ENCODE measurements around the gene CHEK2.
"Not testable (repeated sequence)": the region's sequence is repeated elsewhere in the genome, so short reads cannot be mapped to it uniquely, and the experiment has no call there.

The CHEK2 gene

DNA sequence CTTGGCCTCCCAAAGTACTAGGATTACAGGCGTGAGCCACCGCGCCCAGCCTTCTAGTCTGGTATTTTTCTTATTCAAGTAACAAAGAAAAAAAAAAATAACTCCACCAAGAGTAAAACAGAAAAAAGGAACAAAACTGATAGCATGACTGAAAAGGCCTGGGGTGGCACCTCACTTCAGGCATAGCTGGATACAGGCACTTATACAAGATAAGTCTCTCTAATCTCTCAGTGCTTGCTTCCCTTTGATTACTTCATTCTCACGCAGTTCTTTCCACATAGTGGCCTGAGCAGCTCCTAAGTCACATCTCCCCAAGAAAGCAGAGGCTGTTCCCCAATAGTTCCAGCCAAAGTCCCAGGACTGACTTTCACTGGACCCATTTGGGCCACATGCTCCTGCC is 58.7 kb downstream of the CHEK2 start:
- DNase-seq (ENCODE audit: low spot score): not testable (repeated sequence)

DNA sequence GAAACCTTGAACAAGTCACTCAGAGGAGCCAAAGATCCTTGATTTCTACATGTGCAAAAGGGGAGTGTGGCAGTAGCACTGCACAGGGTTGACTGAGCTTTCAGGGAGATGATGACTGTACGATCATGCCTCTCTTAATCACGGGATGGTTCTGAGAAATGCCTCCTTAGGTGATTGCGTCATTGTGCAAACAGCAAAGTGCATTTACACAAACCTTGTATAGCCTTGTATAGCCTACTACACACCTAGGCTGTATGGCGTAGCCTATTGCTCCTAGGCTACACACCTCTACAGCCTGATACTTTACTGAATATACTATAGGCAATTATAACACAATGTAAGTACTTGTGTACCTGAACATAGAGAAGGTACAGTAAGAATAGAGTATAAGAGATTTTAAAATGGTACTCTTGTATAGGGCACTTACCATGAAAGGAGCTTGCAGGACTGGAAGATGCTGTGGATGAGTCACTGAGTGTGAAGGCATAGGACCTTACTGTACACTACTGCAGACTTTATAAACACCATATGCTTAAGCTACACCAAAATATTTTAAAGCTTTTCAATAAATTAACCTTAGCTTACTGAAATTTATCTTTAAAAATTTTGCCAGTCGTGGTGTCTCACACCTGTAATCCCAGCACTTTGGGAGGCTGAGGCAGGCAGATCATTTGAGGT is 60.7 kb downstream of the CHEK2 start:
- not testable (repeated sequence) for DNase-seq (ENCODE audit: low spot score)

DNA sequence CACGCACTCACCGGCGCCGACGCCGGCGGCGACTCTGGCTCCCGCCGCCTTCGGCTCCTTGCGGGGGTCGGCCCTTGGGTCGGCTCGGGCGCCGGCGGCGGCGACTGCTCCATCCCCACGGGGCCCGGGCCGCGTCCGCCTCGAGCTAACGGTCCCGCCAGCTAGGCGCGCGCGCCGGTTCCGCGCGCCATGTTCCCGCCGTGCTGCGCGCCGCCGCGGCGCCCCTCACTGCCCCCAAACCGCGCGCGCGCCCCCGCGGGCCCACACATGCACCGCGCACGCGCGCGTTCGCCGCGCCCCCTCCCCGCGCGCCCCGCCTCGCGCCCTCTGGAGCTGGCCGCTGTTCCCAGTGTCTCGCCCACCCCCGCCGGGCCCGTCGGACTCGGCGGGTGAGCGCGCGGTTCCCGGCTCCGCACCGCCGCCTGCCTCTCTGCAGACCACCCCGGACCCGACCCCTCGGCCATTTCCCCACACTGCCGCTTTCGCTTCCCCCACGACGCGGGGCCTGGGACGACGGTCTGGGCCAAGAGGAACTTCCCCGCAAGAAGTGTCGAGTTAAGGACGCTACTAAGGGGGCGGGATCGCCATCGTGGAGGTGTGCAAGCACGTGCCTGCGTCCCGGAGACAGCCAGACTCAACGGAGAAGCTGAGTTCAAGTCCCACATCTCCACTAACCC is 61.9 kb downstream of the CHEK2 start, which contains the start of gene TTC28:
TTC28 (minus strand) TSS at position 230 of the 677 bp plus-strand sequence; CDS start at position 113, 117 bp downstream.
- peak; percentile 15 for DNase-seq (ENCODE audit: low spot score)

DNA sequence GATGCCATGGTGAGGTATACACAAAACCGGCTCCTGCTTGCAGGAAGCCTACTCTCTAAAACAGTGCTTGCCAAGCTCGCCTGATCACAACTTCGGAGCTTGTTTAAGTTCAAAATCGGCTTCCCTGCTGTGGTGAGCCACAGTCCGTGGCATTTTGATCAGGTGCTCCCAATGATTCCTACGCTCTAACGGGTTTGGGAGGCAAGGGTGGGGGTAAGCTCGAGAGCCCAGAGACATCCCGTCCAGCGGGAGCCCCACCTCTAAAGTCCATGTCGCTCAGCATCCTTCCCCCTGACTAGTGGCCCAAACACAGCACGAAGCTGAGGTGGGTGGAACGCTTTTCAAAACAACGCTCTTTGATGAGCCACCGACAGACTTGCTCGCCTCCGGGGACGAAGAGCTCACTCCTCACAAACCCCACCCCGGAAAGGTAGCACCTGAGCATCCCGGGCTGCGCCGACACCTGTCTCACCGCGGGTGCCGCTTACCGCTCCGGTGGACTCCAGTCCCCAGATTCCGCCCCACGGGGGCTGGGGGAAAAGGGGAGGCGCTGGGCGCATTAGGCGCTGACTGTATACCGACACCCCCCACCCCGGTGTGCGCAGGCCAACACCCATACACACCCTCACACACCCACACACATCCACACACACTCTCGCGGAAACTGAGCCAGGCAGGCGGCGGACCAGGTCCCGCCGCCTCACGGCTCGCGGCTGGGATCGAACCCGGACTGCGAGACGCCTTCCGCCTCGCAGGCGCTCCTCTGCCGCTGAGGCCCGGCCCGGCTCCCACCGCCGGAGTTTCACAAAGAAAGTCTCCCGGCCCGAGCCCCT is 62.6 kb downstream of the CHEK2 start:
- not testable (repeated sequence) for DNase-seq (ENCODE audit: low spot score)

DNA sequence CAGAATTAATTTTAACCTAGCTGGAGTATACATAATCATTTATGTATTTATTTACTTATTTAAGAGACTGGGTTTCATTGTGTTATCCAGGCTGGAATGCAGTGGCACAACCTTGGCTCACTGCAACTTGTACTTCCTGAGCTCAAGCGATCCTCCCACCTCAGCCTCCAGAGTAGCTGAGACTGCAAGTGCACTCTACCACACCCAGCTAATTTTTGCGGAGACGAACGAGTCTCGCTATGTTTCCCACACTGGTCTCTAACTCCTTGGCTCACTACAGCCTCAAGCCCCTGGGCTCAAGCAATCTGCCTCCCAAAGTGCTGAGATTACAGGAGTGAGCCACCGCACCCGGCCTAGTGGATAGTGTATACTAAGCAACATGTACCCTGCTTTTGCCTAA is 63.5 kb downstream of the CHEK2 start:
- DNase-seq (ENCODE audit: low spot score): not testable (repeated sequence)

DNA sequence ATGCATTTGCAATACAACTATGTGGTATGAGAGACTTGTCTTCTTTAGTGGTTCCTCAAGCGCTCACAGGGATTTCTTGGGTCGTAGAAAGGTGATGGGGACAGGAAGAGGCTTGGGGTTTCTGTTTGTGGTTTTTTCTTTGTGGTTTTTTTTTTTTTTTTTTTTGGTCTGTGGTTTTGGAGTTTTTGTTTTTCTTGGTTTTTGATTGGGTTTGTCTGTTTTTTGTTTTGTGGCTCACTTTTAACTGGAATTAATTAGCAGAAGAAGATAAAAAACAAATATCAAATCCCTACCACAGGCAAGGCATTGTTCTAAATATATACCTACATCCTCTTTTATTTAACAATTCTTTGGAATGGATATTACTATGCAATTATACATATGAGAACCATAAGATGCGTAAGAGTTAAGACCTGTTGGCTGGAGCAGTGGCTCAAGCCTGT is 67.5 kb downstream of the CHEK2 start:
- peak; percentile 12 for DNase-seq (ENCODE audit: low spot score)

DNA sequence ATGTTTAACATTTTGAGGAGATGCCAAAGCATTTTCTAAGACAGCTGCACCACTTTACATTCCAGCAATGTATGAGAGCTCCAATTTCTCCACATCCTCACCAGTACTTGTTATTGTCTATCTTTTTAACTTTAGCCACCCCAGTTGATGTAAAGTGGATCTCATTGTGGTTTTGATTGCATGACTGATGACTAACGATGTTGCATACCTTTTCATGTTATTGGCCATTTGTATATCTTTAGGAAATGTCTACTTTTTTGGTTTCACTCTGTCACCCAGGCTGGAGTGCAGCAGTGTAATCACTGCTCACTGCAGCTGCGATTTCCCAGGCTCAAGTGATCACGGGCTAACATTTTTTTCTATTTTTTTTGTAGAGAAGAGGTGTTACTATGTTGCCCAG is 70.9 kb downstream of the CHEK2 start:
- no peak for DNase-seq (ENCODE audit: low spot score)

DNA sequence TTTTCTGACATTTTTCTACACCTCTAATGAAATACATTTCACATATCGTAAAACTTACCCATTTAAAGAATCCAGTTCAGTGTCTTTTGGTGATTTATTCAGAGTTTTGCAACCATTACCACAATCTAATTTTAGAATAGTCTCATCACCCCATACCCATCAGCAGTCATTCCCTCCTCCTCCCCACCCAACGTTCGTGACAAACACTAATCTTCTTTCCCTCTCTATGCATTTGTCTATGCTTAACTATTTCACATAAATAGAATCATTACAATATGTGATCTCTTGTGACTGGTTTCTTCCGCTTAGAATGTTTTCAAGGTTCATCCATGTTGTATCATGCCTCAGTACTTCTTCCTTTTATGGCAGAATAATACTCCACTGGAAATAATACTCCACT is 71.5 kb downstream of the CHEK2 start:
- DNase-seq (ENCODE audit: low spot score): no peak

DNA sequence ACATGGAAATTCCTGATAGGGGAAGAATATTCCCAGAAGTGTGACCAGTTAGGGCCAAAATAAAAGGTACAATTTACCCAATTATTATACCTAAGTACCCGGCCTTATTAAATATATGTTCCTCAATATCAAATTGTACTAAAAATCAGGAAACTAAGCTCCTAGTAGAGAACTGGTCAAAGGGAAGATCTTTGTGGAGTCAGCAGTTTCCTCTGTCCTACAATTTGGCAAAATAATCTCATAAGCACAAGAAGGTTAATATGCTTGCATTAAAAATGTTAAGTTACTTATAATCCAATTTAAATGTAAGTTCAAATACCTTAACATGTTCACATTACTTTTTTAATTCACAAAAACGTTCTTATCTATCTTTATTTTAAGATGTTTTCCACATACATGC is 72.2 kb downstream of the CHEK2 start:
- no peak for DNase-seq (ENCODE audit: low spot score)

DNA sequence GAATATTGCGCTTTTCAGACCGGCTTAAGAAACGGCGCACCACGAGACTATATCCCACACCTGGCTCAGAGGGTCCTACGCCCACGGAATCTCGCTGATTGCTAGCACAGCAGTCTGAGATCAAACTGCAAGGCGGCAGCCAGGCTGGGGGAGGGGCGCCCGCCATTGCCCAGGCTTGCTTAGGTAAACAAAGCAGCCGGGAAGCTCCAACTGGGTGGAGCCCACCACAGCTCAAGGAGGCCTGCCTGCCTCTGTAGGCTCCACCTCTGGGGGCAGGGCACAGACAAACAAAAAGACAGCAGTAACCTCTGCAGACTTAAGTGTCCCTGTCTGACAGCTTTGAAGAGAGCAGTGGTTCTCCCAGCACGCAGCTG is 78.1 kb downstream of the CHEK2 start:
- DNase-seq (ENCODE audit: low spot score): not testable (repeated sequence)

DNA sequence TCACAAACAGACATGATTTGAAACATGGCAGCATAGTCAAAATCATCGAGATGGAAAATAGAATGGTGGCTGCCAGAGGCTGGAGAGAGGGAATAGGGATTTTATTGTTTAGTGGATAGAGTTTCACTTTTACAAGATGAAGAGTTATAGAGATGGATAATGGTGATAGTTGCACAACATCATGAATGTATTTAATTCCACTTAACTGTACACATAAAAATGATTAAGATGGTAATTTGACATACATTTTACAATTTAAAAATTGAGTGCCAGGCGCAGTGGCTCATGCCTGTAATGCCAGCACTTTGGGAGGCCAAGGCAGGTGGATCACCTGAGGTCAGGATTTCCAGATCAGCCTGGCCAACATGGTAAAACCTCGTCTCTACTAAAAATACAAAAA is 83.2 kb downstream of the CHEK2 start:
- no peak for DNase-seq (ENCODE audit: low spot score)

DNA sequence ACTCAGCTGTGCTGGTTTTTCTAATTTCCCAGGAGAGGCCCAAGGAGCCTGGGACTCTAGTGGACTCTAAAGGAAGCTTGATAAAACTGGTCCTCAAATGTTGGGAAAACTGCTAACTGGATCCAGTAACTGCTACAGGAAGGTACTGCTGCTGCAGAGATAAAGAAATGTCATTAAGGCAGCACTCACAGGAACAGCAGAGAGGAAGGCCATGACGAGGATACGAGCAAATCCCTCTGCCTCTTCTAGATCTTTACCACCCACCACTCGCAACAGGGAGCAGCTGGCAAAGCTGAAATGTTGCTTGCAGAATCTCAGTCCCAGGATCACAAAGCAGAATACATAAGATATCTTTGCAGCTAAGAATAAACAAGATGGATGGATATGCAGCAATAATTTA is 85.4 kb downstream of the CHEK2 start:
- DNase-seq (ENCODE audit: low spot score): no peak

DNA sequence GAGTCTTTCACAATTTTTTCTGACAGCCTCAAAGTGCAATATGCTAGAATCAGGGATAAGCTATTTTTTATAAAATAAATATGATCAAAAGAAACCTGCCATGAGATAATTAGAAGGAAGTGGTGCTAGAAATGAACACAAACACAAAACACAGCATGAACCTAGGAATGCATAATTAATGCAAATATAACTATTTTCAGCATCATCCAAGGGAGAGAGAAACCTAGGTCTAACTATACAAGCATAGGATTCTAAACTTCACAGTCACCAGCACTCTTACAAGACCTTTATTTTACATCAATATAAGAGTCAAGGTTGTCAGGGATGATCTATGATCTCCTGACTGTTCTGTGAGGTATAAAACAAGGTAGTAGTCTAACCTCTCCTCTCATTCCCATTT is 91.2 kb downstream of the CHEK2 start:
- DNase-seq (ENCODE audit: low spot score): no peak

DNA sequence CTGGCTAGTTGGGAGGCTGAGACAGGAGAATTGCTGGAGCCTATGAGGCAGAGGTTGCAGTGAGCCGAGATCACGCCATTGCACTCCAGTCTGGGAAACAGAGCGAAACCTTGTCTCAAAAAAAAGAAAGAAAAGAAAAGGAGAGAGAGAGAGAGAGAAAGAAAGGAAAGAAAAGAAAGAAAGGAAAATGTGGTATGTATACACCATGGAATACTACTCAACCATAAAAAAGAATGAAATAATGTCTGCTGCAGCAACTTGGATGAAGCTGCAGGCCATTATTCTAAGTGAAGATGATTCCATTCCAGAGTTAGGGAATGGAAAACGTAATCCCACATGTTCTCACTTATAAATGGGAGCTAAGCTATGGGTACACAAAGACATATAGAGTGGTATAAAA is 92.8 kb downstream of the CHEK2 start:
- no peak for DNase-seq (ENCODE audit: low spot score)

DNA sequence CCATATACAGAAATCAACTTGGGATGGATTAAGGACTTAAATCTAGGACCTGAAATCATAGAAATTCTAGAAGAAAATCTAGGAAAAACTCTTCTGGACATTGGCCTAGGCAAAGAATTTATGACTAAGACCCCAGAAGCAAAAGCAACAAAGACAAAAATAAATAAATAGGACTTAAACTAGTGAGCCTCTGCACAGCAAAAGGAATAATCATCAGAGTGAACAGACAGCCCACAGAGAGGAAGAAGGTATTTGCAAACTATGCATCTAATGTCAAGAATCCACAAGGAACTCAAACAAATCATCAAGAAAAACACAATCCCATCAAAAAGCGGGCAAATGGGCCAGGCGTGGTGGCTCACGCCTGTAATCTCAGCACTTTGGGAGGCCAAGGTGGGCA is 94.4 kb downstream of the CHEK2 start:
- DNase-seq (ENCODE audit: low spot score): no peak

DNA sequence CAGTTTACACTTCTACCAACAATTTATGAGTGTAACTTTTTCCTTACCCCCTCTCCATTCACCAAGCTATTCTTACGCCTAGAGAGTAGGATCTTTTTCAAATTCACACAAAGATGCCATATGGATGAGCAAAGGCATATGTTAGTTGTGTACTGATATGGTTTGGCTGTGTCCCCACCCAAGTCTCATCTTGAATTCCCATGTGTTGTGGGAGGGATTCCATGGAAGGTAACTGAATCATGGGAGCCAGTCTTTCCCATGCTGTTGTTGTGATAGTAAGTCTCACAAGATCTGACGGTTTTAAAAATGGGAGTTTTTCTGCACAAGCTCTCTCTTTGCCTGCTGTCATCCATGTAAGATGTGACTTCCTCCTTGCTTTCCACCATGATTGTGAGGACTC is 102.3 kb downstream of the CHEK2 start:
- DNase-seq (ENCODE audit: low spot score): no peak

All from COLO829 (cell line).